ENCODE data around the gene MAP2K3.
"Not testable (repeated sequence)": the region's sequence is repeated elsewhere in the genome, so short reads cannot be mapped to it uniquely, and the experiment has no call there.

GRCh38 chr17:21314261-21314664, 29.8 kb downstream of the MAP2K3 start:
- TF ChIP-seq CTCF (conservative IDR thresholded peaks at IDR 0.05 in 1 of 2, IDR thresholded peaks at IDR 0.05 in 1 of 2; ENCODE audit: low read depth in 1 of 2, low read length in 2 of 2); EZH2 (IDR thresholded peaks at IDR 0.05; ENCODE audit: low read length, missing control alignments): not testable (repeated sequence)
